NB4 (cell line): ENCODE results near the gene CTNS.

Experiments used
- DNase-seq: peaks from one replicate; pipeline ENCODE4 v3.0.0; 2010; ENCODE audit warnings: low read depth
- H3K4me3 ChIP-seq: one replicate; pipeline ENCODE4 v1.5.1; 2011; ENCODE audit warnings: mild to moderate bottlenecking, low read depth, low read length, moderate library complexity
- MYC ChIP-seq: IDR thresholded peaks from 2 replicates; pipeline ENCODE4 v1.6.1; 2011; ENCODE audit warnings: low read depth, low read length
- POLR2A ChIP-seq: IDR thresholded peaks from 2 replicates; pipeline ENCODE4 v1.6.1; 2011; ENCODE audit warnings: mild to moderate bottlenecking; ENCODE audit not compliant: insufficient read length; ENCODE audit errors: extremely low read depth
- TF ChIP-seq, protein P1 (sequence below): IDR thresholded peaks from 2 replicates; pipeline ENCODE4 v1.6.1; 2011; ENCODE audit warnings: low read depth, low read length
- TF ChIP-seq, protein P2 (sequence below): IDR thresholded peaks from one replicate; pipeline ENCODE4 v1.5.1; 2012; ENCODE audit warnings: low read depth, low read length

CTNS gene

DNA sequence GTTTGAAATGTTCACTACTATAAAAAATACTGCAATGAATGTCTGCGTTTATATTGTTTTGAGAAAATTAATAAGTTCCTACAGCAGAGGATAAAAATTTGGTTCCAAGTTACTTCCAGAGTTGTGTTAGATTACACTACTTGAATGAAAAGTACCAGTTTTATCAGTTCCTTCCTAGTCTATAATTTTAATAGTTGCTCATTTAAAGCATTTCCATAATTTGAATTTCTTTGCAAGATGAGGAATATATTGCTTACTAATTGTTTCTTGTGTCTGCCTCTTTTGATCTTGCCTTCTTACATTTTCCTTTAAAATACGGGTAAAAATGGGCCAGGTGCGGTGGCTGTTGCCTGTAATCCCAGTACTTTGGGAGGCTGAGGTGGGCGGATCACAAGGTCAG, 36.0 kb downstream of the CTNS start:
- no peak overlapping the region for H3K4me3 ChIP-seq
- TF ChIP-seq POLR2A = no peak
- no peak for TF ChIP-seq MYC
- TF ChIP-seq, protein P1, sequence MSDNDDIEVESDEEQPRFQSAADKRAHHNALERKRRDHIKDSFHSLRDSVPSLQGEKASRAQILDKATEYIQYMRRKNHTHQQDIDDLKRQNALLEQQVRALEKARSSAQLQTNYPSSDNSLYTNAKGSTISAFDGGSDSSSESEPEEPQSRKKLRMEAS = no peak
- TF ChIP-seq, protein P2, sequence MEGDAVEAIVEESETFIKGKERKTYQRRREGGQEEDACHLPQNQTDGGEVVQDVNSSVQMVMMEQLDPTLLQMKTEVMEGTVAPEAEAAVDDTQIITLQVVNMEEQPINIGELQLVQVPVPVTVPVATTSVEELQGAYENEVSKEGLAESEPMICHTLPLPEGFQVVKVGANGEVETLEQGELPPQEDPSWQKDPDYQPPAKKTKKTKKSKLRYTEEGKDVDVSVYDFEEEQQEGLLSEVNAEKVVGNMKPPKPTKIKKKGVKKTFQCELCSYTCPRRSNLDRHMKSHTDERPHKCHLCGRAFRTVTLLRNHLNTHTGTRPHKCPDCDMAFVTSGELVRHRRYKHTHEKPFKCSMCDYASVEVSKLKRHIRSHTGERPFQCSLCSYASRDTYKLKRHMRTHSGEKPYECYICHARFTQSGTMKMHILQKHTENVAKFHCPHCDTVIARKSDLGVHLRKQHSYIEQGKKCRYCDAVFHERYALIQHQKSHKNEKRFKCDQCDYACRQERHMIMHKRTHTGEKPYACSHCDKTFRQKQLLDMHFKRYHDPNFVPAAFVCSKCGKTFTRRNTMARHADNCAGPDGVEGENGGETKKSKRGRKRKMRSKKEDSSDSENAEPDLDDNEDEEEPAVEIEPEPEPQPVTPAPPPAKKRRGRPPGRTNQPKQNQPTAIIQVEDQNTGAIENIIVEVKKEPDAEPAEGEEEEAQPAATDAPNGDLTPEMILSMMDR = no peak
- no peak for DNase-seq

DNA sequence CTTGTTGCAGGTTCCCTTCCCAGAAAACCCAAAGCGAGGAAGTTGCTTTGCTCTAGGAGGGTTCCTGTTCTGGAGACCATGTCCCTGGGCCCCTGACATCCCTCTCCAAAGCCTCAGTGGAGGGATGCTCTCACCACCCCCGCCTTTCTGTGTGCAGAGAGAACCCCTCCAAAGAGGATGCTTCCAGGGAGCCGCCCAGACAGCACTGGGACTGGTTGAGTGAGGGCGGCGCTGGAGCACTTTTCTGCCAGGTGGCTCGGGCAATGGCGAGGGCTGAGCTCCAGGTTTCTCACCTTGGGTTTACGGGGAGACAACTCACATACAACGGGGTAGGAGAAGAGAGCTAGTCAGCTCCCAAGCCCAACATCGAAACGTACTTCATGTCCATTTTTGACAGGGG, 39.3 kb downstream of the CTNS start:
- H3K4me3 ChIP-seq = no peak overlapping the region
- DNase-seq = no peak
- TF ChIP-seq MYC = no peak

DNA sequence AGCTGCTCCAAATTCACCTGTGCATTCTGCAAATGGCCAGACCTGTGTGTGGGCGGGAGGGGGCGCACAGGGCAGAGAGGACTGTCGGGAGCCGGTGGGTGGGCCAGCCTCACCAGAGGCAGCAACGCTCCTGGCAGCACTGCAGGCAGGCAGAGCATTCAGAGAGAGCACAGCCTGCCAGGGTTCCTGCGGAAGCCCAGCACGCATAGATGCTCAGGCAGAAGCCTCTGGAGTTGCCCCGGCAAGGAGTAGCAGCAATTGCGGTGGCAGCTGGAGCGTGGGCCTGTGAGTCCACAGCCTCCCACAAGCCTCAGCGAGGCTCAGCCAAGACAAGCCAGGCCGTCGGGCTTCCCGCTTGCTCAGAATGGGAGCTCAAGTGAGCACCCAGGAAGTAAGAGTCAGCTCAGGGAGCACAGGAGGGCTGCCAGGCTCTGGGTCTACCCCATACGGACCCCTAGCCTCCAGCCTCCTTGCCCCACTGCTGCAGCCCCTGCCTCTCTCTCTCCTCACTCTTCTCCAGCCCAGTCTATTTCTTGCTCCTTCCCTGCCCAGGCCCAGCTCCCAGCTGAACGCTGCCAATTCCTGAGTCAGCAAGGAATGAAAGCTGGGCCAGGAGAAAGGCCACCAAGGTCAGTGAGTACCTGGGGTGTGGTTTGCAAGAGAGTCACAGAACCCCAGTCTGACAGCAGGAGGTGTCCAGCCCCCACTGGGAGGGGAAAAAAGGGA, 41.7 kb downstream of the CTNS start:
- H3K4me3 ChIP-seq = no peak overlapping the region
- TF ChIP-seq MYC (no peak), POLR2A (no peak)
- TF ChIP-seq, protein P2 = no peak
- TF ChIP-seq, protein P1 = no peak
- no peak for DNase-seq

DNA sequence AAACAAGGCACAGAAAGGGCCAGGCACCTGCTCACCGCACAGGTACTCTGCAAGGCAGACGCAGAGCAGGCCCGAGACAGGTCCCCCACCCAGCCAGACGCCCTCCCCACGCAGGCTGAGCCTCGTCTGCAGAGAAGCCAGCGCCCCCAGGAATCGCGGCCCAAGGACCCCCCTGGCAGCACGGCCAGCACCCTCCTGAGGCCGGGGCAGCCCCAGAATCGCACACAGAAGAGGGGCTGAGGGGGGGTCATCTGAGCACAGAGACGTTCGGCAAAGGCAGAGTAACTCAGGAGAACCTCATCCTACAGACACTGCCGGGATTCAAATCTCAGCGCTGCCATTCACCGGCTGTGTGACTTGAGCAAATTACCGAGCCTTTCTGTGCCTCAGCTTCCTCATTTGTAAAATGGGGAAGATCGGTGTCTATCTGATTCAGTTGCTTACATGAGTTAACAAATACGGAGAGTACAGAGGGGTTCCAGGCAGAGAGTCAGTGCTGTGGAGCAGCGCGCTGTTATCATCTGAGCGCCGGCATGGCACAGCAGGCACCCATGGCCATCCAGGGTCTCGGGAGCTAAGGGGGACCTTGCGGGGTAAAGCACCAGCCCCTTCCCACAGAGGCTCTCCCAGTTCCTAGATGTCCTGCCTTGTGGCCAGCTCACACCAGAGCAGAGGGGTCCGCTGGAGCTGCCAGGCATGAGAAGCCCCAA, 42.4 kb downstream of the CTNS start:
- DNase-seq = no peak
- H3K4me3 ChIP-seq = no peak overlapping the region
- TF ChIP-seq MYC (no peak), POLR2A (no peak)
- TF ChIP-seq, protein P2 = no peak
- TF ChIP-seq, protein P1 = no peak

DNA sequence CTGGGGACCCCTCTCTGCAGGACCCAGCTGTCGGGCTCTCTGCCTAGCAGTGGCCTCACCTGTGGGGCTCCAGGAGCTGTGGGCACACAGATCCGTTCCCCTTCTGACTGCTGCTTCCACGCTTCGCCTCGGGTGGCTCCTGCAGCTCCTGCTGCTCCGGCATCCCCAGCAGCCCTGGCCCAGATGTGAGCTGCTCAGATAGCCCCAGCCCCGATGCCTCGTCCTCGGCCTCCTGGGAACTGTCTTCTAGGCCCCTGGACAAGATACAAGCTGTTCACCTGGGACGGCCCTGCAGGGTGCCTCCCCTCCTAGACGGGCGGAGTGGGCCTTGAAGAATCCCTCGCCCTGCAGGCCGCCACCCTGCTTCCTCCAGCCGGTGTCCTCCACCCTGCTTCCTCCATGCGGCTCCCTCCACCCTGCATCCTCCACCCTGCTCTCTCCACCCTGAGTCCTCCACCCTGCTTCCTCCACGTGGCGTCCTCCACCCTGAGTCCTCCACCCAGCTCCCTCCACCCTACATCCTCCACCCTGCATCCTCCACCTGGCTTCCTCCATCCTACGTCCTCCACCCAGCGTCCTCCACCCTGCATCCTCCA, 43.1 kb downstream of the CTNS start:
- H3K4me3 ChIP-seq = no peak overlapping the region
- no peak for DNase-seq
- TF ChIP-seq, protein P2 = no peak
- no peak for TF ChIP-seq MYC
- TF ChIP-seq POLR2A = no peak
- TF ChIP-seq, protein P1 = no peak

DNA sequence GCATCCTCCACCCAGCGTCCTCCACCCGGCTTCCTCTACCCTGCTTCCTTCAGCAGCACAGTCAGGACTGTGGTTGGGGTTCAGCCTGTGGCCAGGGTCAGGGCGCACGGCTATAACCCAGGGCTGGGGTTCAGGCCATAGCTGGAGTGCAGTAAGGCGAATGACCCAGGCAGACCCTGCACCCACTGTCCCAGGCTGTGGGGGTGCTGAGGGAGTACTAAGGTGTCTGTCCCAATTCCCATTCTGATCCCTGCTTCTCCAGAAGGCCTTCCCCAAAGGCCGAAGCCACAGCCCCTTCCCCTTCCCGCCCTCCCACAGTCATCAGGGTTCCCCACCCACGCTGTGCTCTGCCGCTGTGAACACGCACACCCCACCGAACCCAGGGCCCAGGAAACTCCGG, 44.5 kb downstream of the CTNS start:
- TF ChIP-seq POLR2A = no peak
- TF ChIP-seq, protein P1 = no peak
- no peak overlapping the region for H3K4me3 ChIP-seq
- DNase-seq = no peak

DNA sequence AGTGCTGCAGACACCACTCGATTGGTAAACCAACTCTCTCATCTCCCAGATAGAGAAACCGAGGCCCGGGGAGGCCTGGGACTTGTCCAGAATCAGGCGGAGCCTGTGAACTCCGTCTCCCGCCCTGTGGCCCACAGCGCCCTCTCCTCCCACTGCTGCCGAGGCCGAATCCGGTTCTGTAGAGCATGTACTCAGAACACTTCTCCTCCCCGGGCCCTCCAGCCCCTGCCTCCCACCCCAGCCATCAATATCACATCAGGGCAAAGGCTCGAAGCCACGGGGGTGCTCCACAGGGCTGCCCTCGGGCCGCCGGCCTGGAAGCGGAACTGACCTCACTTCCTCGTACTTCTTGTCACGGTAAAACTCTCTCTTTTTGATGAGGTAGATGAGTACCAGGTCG, 45.0 kb downstream of the CTNS start:
- no peak overlapping the region for H3K4me3 ChIP-seq
- no peak for TF ChIP-seq MYC
- TF ChIP-seq, protein P2 = no peak
- no peak for DNase-seq
